Astrocyte (in vitro differentiated cells and primary cell): ENCODE data around the gene AGT. TPM values are rescaled to one million over a fixed set of nuclear protein-coding genes. Genes with fewer than 3 reads are reported as not detected.

Experiments used
- DNase-seq: peaks from one replicate; pipeline ENCODE4 v3.0.0-alpha.2; 2010; ENCODE audit warnings: low read depth
- FAIRE-seq: peaks from 2 replicates; lab custom pipeline; 2011; peaks lifted over from hg19 to GRCh38; lab: Jason Lieb, UNC
- H2AFZ ChIP-seq: 2 replicates; pipeline ENCODE4 v1.6.0; 2012; ENCODE audit warnings: low read depth, low read length, inconsistent platforms
- H3K27ac ChIP-seq: 2 replicates; pipeline ENCODE4 v1.5.1; 2011; ENCODE audit warnings: low read depth, low read length, inconsistent platforms
- H3K27me3 ChIP-seq: 2 replicates; pipeline ENCODE4 v1.6.0; 2011; ENCODE audit warnings: low read length, inconsistent platforms; ENCODE audit not compliant: insufficient read depth
- H3K36me3 ChIP-seq: 2 replicates; pipeline ENCODE4 v1.5.1; 2011; ENCODE audit warnings: low read length, inconsistent platforms; ENCODE audit not compliant: insufficient read depth
- H3K4me1 ChIP-seq: 2 replicates; pipeline ENCODE4 v1.5.1; 2011; ENCODE audit warnings: low read length, inconsistent platforms; ENCODE audit not compliant: insufficient read depth
- H3K4me2 ChIP-seq: 2 replicates; pipeline ENCODE4 v1.6.0; 2012; ENCODE audit warnings: low read length, inconsistent platforms
- H3K4me3 ChIP-seq: 2 replicates; pipeline ENCODE4 v1.5.1; 2011; ENCODE audit warnings: low read depth, mild to moderate bottlenecking, low read length, inconsistent platforms; ENCODE audit not compliant: insufficient read depth
- H3K79me2 ChIP-seq: 2 replicates; pipeline ENCODE4 v1.6.0; 2012; ENCODE audit warnings: mild to moderate bottlenecking, low read length, inconsistent platforms; ENCODE audit not compliant: insufficient read depth
- H3K9ac ChIP-seq: 2 replicates; pipeline ENCODE4 v1.6.0; 2012; ENCODE audit warnings: mild to moderate bottlenecking, low read length, inconsistent platforms
- H3K9me3 ChIP-seq: 2 replicates; pipeline ENCODE4 v1.5.1; 2012; ENCODE audit warnings: low read depth, mild to moderate bottlenecking, low read length, inconsistent platforms; ENCODE audit not compliant: insufficient read depth
- H4K20me1 ChIP-seq: 2 replicates; pipeline ENCODE4 v1.6.0; 2012; ENCODE audit warnings: low read length, inconsistent platforms; ENCODE audit not compliant: insufficient read depth
- H3K27ac Mint-ChIP-seq: one replicate; pipeline ENCODE4 v1.8.0; 2021; ENCODE audit warnings: mild to moderate bottlenecking, mixed read lengths; ENCODE audit not compliant: unreplicated experiment
- H3K27me3 Mint-ChIP-seq: one replicate; pipeline ENCODE4 v1.8.0; 2021; ENCODE audit warnings: low read depth, mixed read lengths; ENCODE audit not compliant: unreplicated experiment
- H3K36me3 Mint-ChIP-seq: one replicate; pipeline ENCODE4 v1.8.0; 2021; ENCODE audit warnings: low read depth, mixed read lengths; ENCODE audit not compliant: unreplicated experiment
- H3K4me1 Mint-ChIP-seq: one replicate; pipeline ENCODE4 v1.8.0; 2021; ENCODE audit warnings: low read depth, mixed read lengths; ENCODE audit not compliant: unreplicated experiment
- H3K4me3 Mint-ChIP-seq: one replicate; pipeline ENCODE4 v1.8.0; 2021; ENCODE audit warnings: mild to moderate bottlenecking, moderate library complexity, mixed read lengths; ENCODE audit not compliant: unreplicated experiment
- H3K9me3 Mint-ChIP-seq: one replicate; pipeline ENCODE4 v1.8.0; 2021; ENCODE audit warnings: mild to moderate bottlenecking, mixed read lengths; ENCODE audit not compliant: unreplicated experiment
- EZH2 ChIP-seq: IDR thresholded peaks from 2 replicates; pipeline ENCODE4 v1.6.1; 2012; ENCODE audit warnings: mild to moderate bottlenecking, low read length, inconsistent platforms; ENCODE audit not compliant: insufficient read depth
- total RNA-seq: library from RNA; stranded (reverse); gene quantifications from 2 replicates; pipeline ENCODE4 v1.2.1, GENCODE V29; 2021
- TF ChIP-seq, protein P1 (sequence below): IDR thresholded peaks from 2 replicates; pipeline ENCODE4 v1.5.1; 2011; ENCODE audit warnings: low read depth, mild to moderate bottlenecking, inconsistent platforms, low read length, moderate library complexity; ENCODE audit not compliant: insufficient read depth

AGT gene
- total RNA-seq, 1 donor from 2014 or later: 1.2 TPM

DNA sequence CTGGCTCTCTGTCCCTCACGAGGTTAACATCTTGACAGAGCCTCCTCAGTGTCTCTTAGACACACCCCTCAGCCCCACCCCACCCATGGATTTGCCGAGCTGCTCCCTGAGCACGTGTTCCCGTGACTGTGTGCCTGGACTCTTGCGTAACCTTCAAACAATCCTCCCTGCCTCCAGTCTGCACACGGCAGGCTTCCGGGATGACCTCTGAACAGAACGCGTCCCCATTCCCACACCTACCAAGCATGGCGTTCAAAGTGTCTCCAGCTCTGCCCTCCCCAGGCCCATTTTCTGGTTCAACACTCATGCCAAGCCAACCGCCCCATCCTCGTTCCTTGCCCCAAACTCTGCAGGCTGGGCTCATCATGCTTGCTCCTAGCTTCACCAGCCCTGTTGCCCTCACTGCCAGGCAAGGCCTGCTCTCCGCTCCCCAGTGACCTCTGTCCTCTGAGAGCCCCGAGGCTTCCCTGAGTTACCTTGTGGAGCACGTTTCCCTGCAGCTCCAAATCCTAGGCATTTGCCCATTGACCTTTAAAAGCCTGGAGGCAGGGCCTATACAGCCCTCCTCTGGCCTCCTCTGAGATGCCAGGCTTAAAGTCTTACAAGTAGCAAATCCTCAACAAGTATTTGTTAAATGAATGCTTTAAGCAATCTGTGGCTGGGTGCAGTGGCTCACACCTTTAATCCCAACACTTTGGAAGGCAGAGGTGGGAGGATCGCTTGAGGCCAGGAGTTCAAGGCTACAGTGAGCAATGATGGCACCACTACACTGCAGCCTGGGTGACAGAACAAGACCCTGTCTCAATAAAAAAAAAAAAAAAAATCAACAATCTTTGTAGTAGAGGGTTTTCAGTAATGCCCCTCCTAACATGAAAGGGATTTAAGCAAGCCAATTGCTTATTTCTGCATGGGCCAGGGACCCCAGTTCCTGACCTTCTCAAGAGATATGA, 5.0 kb downstream of the AGT start:
- Histone ChIP-seq H3K9ac (no peak overlapping the region), H4K20me1 (no peaks in the 10 kb centered on the region), H3K9me3 (no peaks in the 10 kb centered on the region), H3K4me3 (no peak overlapping the region), H3K27ac (no peak overlapping the region), H3K27me3 (no peaks in the 10 kb centered on the region), H3K4me2 (no peak overlapping the region), H2AFZ (no peak overlapping the region), H3K36me3 (no peaks in the 10 kb centered on the region), H3K4me1 (peaks cover 5% of the 10 kb centered on the region), H3K79me2 (no peaks in the 10 kb centered on the region)
- Mint-ChIP-seq H3K4me3 (no peak overlapping the region), H3K27ac (peak overlapping the region; percentile 38), H3K27me3 (peaks cover 36% of the 10 kb centered on the region), H3K9me3 (no peaks in the 10 kb centered on the region), H3K4me1 (peaks cover 6% of the 10 kb centered on the region), H3K36me3 (peaks cover 2% of the 10 kb centered on the region)
- FAIRE-seq (no peak), DNase-seq (no peak)
- TF ChIP-seq, protein P1, sequence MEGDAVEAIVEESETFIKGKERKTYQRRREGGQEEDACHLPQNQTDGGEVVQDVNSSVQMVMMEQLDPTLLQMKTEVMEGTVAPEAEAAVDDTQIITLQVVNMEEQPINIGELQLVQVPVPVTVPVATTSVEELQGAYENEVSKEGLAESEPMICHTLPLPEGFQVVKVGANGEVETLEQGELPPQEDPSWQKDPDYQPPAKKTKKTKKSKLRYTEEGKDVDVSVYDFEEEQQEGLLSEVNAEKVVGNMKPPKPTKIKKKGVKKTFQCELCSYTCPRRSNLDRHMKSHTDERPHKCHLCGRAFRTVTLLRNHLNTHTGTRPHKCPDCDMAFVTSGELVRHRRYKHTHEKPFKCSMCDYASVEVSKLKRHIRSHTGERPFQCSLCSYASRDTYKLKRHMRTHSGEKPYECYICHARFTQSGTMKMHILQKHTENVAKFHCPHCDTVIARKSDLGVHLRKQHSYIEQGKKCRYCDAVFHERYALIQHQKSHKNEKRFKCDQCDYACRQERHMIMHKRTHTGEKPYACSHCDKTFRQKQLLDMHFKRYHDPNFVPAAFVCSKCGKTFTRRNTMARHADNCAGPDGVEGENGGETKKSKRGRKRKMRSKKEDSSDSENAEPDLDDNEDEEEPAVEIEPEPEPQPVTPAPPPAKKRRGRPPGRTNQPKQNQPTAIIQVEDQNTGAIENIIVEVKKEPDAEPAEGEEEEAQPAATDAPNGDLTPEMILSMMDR: no peak
- TF ChIP-seq EZH2: no peak

DNA sequence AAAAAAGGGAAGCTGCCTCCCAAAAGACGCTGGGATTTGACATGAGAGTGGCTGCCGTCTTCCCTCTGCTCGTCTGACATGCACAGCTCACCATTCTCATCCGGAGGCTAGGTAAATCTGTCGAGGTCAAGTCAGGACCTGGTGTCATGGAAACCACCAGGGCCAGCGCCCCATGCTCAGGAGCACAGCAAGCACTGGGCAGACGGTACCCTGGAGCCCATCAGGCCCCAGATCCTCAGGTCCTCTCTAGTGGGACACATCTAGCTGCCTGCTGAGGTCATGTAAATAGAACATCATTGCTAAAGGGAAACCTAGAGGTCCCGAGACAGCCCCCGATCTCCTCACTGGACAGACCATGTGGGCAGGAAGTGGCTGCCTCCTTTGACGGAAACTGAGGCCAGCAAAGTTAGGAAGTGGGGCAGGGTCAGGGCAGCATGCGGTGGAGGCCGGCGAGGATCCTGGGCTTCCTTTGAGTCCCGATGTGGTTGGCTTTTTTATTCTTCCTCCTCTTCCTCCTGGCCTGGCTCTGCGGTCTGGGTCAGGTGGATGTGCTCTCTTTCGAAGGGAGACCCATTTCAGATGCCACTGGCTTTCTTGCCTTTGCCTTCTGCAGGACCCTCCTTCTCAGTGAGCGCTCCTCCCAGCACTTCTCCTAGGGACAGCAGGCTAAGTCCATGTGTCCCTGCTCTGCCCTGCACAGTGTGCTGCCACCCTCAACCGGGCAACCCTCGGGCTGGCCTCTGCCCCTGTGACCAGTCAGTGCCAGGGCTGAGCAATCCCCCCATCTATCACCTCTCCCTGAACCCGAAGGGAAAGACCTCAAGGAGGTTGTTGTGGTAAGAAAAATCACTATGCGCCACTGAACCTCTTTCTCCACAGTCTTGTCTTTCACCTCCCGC, 5.9 kb downstream of the AGT start:
- H3K4me1 ChIP-seq: no peaks in the 10 kb centered on the region
- no peaks in the 10 kb centered on the region for H3K9me3 Mint-ChIP-seq
- H3K4me3 Mint-ChIP-seq: no peak overlapping the region
- no peak for TF ChIP-seq EZH2
- TF ChIP-seq, protein P1: no peak
- H3K27me3 ChIP-seq: no peaks in the 10 kb centered on the region
- H3K4me1 Mint-ChIP-seq: peaks cover 3% of the 10 kb centered on the region
- peaks cover 36% of the 10 kb centered on the region for H3K27me3 Mint-ChIP-seq
- H3K36me3 Mint-ChIP-seq: peaks cover 2% of the 10 kb centered on the region
- H3K9me3 ChIP-seq: no peaks in the 10 kb centered on the region
- no peak overlapping the region for H3K9ac ChIP-seq
- no peak overlapping the region for H3K4me2 ChIP-seq
- DNase-seq: no peak
- no peaks in the 10 kb centered on the region for H3K36me3 ChIP-seq
- no peaks in the 10 kb centered on the region for H3K79me2 ChIP-seq
- H3K4me3 ChIP-seq: no peak overlapping the region
- H3K27ac Mint-ChIP-seq: peak overlapping the region; percentile 66
- no peak overlapping the region for H2AFZ ChIP-seq
- no peak overlapping the region for H3K27ac ChIP-seq
- no peaks in the 10 kb centered on the region for H4K20me1 ChIP-seq
- FAIRE-seq: no peak
